ENCODE results near the gene DBR1. TPM values are rescaled to one million over a fixed set of nuclear protein-coding genes. Genes with fewer than 3 reads are reported as not detected.

The DBR1 gene
- total and polyA plus RNA-seq, 2 of the 4 experiments (the other 2 are of a cell fraction): 7.6 to 12.5 TPM

DNA sequence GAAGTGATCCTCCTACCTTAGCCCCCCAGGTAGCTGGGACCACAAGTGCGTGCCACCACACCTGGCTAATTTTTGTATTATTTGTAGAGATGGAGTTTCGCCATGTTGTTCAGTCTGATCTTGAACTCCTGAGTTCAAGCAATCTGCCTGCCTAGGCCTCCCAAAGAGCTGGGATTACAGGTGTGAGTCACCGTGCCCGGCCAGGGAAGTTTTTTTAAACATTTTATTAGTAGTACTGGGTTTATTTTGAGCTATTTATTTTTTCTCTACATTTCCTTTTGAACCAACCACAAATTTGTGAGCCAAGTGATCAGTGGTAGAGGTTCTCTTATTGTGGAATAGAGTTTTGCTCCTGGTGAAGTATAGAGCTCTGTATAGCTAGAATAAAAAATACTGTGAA lies 46.1 kb upstream of the DBR1 start:
- ChIA-PET CTCF (no interaction called here), POLR2A (ENCODE audit: unreplicated experiment) (no interaction called here)
- Histone ChIP-seq H2AK5ac (ENCODE audit: low read depth, low read length) (no peak overlapping the region), H3K23ac (ENCODE audit: low read depth, low read length) (no peak overlapping the region), H3K56ac (ENCODE audit: extremely low read depth, insufficient read depth, low read length) (no peak overlapping the region), H2BK120ac (ENCODE audit: low read depth, low read length) (no peak overlapping the region), H3K27me3 (ENCODE audit: control insufficient read depth, insufficient read depth, low read length) (no peaks in the 10 kb centered on the region), H3K14ac (replicated peaks; ENCODE audit: low read depth, low read length) (no peak overlapping the region), H4K5ac (ENCODE audit: low read depth, low read length) (no peak overlapping the region), H2AFZ (replicated peaks; ENCODE audit: low read length, poor library complexity) (no peak overlapping the region), H3K27ac (ENCODE audit: insufficient read depth, low read length) (no peak overlapping the region), H3K9me3 (ENCODE audit: control insufficient read depth, insufficient read depth, low read length) (no peaks in the 10 kb centered on the region), H3K4me1 (ENCODE audit: control insufficient read depth, insufficient read depth, low read length) (0 out of 2 replicates have a peak, but pooled peaks cover 2% of the 10 kb centered on the region), H3K79me1 (ENCODE audit: low read depth in 1 of 2, low read length in 2 of 2) (peaks cover 14 to 17% of the 10 kb centered on the region in 2 experiments), H2AK9ac (replicated peaks; ENCODE audit: low read depth, low read length, poor library complexity) (no peak overlapping the region), H3K4ac (ENCODE audit: low read depth, low read length) (no peak overlapping the region), H2BK20ac (ENCODE audit: low read depth, low read length) (no peak overlapping the region), H3K9me1 (ENCODE audit: insufficient read depth, low read length) (no peaks in the 10 kb centered on the region), H2BK5ac (ENCODE audit: low read depth, low read length, poor library complexity, severe bottlenecking) (no peak overlapping the region), H4K91ac (ENCODE audit: insufficient read depth, low read depth, low read length) (no peak overlapping the region), H3K36me3 (ENCODE audit: control insufficient read depth, insufficient read depth, low read length) (peaks cover 12% of the 10 kb centered on the region), H3K4me2 (ENCODE audit: low read depth, low read length) (no peak overlapping the region), H3K18ac (ENCODE audit: low read depth, low read length) (no peak overlapping the region), H3K4me3 (ENCODE audit: insufficient read depth, low read depth, low read length) (no peak overlapping the region), H2BK15ac (ENCODE audit: low read depth, low read length) (no peak overlapping the region), H4K8ac (ENCODE audit: low read depth in 2 of 2, low read length in 2 of 2) (no peak overlapping the region), H4K20me1 (ENCODE audit: insufficient read depth, low read length) (peaks cover 3% of the 10 kb centered on the region; the same call in 1 of the 2 replicates), H3K9ac (ENCODE audit: low read depth, low read length) (no peak overlapping the region)
- no peak for TF ChIP-seq RFX5 (IDR thresholded peaks at IDR 0.05; ENCODE audit: low read depth, low read length)
- no peak for TF ChIP-seq FOS (IDR thresholded peaks at IDR 0.05; ENCODE audit: low read depth, low read length)
- no peak for TF ChIP-seq RAD21 (IDR thresholded peaks at IDR 0.05; ENCODE audit: low read length)
- TF ChIP-seq CHD1 (IDR thresholded peaks at IDR 0.05; ENCODE audit: low read depth, low read length): no peak
- no peak for TF ChIP-seq NFE2L2 (IDR thresholded peaks at IDR 0.05; ENCODE audit: low read depth, low read length)
- TF ChIP-seq, protein P1, sequence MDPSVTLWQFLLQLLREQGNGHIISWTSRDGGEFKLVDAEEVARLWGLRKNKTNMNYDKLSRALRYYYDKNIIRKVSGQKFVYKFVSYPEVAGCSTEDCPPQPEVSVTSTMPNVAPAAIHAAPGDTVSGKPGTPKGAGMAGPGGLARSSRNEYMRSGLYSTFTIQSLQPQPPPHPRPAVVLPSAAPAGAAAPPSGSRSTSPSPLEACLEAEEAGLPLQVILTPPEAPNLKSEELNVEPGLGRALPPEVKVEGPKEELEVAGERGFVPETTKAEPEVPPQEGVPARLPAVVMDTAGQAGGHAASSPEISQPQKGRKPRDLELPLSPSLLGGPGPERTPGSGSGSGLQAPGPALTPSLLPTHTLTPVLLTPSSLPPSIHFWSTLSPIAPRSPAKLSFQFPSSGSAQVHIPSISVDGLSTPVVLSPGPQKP (IDR thresholded peaks at IDR 0.05; ENCODE audit: borderline replicate concordance, low read depth, low read length): no peak
- TF ChIP-seq CEBPB (IDR thresholded peaks at IDR 0.05; ENCODE audit: low read depth, low read length): no peak
- TF ChIP-seq BHLHE40 (IDR thresholded peaks at IDR 0.05; ENCODE audit: low read depth, low read length): no peak
- no peak for TF ChIP-seq MXI1 (IDR thresholded peaks at IDR 0.05; ENCODE audit: borderline replicate concordance, low read depth, low read length)
- TF ChIP-seq, protein P2, sequence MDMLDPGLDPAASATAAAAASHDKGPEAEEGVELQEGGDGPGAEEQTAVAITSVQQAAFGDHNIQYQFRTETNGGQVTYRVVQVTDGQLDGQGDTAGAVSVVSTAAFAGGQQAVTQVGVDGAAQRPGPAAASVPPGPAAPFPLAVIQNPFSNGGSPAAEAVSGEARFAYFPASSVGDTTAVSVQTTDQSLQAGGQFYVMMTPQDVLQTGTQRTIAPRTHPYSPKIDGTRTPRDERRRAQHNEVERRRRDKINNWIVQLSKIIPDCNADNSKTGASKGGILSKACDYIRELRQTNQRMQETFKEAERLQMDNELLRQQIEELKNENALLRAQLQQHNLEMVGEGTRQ (IDR thresholded peaks at IDR 0.05; ENCODE audit: low read depth, low read length): no peak
- TF ChIP-seq RCOR1 (IDR thresholded peaks at IDR 0.05; ENCODE audit: insufficient replicate concordance, low read length): no peak
- TF ChIP-seq SMC3 (IDR thresholded peaks at IDR 0.05; ENCODE audit: low read depth, low read length): no peak
- no peak for TF ChIP-seq MAZ (IDR thresholded peaks at IDR 0.05; ENCODE audit: borderline replicate concordance, low read depth, low read length)
- no peak for TF ChIP-seq MAFK (IDR thresholded peaks at IDR 0.05; ENCODE audit: low read depth, low read length)
- no peak for TF ChIP-seq POLR2A (IDR thresholded peaks at IDR 0.05; ENCODE audit: low read depth, low read length)
- no peak for TF ChIP-seq CTCF (conservative IDR thresholded peaks at IDR 0.05; ENCODE audit: low read depth, low read length)
- DNase-seq: no peak
- ATAC-seq (ENCODE audit: low read depth): peak; percentile 24; the same call in 1 of the 2 replicates
- no TSS peak for BruUV-seq (replicated peaks)
- intact Hi-C loops (cut with micrococcal nuclease) (loop anchor here (5.0 kb wide), 1 partner anchor 33 kb away; the partner anchor contains the start of gene ARMC8), dilution Hi-C loops (cut with HindIII; ENCODE audit: low sequenced_read_pairs, unreplicated experiment) (no loop called here), in situ Hi-C loops (cut with MboI; ENCODE audit: low sequenced_read_pairs) (no loop called here)
- no CpG with 5 or more reads among the region's 4 CpGs for WGBS, 2 experiments (ENCODE audit: extremely low coverage in 2 of 2, insufficient read length in 1 of 2)
